Stimulated activated CD4-positive, alpha-beta T cell treated with anti-CD3 and anti-CD28 coated beads, Interleukin-12 subunit alpha, Interleukin-12 subunit beta, amount 100 ng/mL, for 24 hours (primary cell): ENCODE results near the gene EVC2.

Source experiments
- DNase-seq, 2 experiments: peaks; one replicate each; pipeline ENCODE4 v3.0.0-alpha.2; 2020; ENCODE audit warnings: low read depth in 2 of 2

The EVC2 gene, protein sequence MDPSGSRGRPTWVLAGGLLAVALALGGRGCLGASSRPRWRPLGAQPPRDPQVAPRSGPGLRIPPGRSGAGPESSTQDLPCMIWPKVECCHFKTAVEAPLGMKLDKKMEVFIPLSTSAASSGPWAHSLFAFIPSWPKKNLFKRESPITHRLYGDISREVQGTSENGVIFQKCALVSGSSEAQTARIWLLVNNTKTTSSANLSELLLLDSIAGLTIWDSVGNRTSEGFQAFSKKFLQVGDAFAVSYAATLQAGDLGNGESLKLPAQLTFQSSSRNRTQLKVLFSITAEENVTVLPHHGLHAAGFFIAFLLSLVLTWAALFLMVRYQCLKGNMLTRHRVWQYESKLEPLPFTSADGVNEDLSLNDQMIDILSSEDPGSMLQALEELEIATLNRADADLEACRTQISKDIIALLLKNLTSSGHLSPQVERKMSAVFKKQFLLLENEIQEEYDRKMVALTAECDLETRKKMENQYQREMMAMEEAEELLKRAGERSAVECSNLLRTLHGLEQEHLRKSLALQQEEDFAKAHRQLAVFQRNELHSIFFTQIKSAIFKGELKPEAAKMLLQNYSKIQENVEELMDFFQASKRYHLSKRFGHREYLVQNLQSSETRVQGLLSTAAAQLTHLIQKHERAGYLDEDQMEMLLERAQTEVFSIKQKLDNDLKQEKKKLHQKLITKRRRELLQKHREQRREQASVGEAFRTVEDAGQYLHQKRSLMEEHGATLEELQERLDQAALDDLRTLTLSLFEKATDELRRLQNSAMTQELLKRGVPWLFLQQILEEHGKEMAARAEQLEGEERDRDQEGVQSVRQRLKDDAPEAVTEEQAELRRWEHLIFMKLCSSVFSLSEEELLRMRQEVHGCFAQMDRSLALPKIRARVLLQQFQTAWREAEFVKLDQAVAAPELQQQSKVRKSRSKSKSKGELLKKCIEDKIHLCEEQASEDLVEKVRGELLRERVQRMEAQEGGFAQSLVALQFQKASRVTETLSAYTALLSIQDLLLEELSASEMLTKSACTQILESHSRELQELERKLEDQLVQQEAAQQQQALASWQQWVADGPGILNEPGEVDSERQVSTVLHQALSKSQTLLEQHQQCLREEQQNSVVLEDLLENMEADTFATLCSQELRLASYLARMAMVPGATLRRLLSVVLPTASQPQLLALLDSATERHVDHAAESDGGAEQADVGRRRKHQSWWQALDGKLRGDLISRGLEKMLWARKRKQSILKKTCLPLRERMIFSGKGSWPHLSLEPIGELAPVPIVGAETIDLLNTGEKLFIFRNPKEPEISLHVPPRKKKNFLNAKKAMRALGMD

DNA sequence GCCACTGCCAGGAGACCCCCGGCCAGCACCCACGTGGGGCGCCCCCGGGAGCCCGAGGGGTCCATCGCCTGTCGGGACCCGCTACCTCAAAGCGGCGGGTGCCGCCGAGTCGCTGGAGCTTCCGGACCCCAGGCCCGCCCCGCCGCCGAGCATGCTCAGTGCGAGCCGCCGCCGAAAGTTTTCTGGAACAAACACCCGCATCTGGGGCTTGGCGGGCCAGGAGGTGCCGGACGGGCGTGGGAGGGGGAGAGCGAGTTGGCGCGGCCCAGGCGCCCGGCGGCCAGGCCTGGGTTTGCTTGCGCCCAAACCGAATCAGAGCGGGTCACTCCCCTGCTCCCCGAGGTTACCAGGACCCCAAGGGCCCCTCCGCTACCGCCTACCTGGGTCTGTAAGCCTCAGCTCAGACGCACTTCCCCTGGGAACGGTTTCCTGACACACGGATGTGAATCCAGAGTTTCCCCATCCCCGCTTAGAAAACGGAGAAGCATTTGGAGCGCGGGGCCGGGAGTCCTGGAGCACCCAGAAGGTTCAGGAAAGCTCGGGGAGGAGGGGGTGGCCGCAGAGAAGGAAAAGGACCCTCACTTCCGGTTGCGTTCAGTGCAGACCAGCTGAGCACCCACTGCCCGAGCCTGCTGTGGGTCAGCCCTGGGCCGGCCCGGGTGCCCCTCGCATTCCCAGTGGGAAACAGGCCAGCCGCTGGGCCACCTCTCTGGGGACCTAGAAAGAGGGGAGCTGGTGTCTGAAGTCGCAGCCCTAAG lies at the start of gene EVC2:
EVC2 (minus strand) TSS at position 111 of the 758 bp plus-strand sequence; CDS start at position 65, 46 bp downstream.
- no peak for DNase-seq

GRCh38 chr4:5757954-5758353 lies 49.6 kb upstream of the EVC2 start:
- DNase-seq, result no peak

- DNase-seq, result no peak
These were observed 49.2 kb upstream of the EVC2 start for GRCh38 chr4:5757536-5757935.

GRCh38 chr4:5757091-5757490 lies 48.7 kb upstream of the EVC2 start:
- no peak for DNase-seq

- no peak for DNase-seq
These were observed 47.9 kb upstream of the EVC2 start for GRCh38 chr4:5756271-5756670.

- no peak for DNase-seq
These were observed 47.3 kb upstream of the EVC2 start for GRCh38 chr4:5755679-5756078.

DNA sequence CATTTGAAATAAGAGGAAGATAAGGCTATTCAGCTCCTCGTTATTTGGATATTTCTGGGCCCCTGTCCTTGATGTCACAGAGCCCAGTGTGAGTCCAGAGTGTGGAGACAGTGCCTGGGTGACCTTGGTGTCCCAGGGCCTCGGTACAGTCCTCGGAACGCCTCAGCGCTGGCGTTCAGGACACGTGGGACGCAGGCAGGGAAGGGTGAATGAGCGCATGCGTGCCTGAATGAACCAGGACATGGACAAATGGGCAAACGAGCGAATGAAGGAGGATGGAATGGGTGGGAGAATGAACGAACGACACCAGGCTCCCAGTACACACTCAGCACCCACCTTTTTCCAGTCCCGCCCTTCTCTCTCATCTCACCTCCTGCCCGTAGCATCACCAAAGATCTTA lies 46.8 kb upstream of the EVC2 start:
- no peak for DNase-seq

GRCh38 chr4:5754529-5754881 lies 46.1 kb upstream of the EVC2 start:
- DNase-seq, result no peak

- no peak for DNase-seq
These were observed 45.6 kb upstream of the EVC2 start for GRCh38 chr4:5753766-5754528.

DNA sequence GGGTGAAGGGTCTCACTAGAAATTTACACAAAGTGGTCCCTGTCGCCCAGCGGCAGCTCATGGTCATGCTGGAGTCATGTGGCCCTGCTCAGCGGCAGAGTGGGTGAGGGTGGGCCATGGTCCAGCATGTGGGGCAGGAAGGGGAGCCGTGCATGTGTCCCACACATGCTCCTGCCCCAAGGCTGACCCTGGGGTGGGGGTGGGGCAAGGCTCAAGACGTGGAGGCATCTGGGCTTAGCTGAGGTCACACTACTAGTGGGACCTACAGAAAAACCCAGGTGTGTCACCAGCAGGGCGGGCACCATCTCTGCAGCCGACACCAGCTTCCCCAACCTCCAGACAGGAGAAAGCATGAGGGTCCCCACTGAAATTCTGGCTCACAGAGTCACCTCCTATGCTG lies 45.0 kb upstream of the EVC2 start:
- no peak for DNase-seq

DNA sequence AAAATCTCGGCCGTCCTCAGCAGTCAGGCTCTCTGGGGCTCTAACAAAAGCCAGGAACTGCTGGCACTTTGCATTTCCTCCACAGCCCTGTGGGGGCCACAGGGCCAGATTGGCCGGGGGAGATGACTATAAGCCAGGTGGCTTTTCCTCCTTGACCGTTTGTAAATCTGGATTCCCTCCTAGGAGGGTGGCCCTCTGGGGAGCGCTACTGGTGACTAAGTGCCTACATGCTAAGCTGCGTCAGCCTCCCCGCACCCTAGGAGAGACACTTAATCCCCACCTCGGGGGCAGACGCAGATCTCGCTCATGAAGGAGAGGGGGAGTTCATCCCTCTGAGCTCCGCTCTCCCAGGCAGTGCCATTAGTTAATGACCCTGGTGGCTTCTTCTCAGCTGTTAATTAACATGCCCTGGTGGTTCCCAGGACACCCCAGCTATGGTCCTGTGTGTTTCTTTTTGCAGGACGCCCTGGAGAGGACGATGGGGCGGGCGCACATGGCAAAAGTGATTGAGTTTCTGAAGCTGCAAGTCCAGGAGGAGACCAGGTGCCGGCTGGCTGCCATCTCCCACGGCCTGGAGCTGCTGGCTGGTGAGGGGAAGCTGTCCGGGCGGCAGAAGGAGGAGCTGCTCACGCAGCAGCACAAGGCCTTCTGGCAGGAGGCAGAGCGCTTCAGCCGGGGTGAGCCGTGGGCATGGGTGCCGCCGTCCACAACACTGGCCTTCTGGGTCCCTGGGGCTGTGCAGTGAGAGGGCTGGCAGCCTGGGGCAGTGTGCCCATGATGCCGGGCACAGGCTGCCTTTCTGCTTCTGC lies 44.2 kb upstream of the EVC2 start:
- no peak for DNase-seq

DNA sequence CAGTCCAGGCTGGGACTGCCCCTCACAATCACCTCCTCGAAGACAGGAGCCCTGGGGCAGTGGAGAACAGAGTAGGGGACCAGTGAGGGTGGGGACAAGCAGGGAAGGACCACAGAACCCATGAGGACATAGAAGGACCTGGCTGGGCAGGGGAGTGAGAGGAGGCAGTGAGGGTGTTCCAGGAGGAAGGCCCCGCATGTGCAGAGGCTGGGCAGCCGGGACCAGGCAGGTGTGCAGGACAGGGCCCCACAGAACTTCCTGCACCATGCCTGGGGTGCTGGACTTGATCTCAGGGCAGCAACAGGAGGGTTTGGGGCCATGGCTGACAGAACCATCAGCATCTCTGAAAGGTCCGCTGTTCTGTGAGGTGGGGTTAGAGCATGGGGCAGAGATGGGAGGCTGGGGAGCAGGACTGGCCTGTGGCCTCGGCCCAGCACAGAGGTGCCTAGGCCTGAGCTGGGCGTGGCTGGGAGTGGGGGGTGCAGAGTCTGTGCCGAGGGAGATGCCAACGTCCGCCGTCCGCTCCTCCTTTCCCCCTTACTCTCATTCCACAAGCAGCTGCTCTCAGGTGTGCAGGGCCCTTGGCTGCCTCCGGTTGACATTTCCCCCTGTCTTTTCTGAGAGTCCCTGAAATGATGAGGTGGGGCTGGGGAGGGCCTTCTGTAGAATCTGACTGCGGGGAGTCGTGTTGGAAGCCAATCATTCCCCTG lies 43.5 kb upstream of the EVC2 start:
- no peak for DNase-seq

- DNase-seq, result no peak
These were observed 42.7 kb upstream of the EVC2 start for GRCh38 chr4:5750946-5751665.

DNA sequence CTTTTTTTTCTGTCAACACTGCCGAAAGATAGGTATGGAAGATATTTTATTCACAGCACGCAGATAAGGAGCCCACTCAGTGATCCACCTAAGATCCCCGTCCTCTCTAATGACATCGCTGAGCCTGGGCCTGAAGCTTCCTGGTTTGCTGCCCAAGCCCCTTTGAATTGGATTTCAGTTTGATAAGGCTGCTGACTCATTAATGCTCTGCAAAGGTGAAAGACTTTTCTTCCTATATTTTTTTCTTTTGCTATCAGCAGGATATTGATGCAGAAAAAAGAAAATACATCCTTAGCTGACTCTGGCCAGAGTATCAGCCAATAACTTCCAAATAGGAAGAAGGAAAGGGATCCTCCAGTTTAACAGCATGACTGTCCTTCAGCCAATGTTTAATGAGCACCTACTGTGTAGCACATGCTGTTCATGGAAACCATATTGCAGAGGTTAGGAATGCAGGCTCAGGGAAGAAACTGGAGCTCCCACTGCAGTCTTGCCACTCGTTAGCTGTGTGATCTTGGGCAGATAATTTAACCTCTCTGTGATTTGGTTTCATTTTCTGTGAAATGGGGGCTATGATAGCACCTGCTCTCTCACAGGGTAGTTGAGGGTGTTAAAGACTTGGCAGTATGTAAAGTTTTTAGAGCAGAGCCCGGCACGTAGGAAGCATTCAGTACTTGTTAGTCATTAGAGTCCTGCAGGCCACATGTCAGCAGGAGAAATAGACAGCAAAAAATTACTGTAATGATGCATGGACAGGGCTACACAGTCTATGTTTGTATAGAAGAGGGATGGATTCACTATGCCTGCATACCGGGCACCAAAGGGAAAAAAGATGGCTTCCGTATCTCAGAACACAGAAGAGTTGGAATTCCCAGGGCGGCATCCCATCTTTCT lies 41.9 kb upstream of the EVC2 start:
- DNase-seq, result no peak

- DNase-seq, result no peak
These were observed 41.2 kb upstream of the EVC2 start for GRCh38 chr4:5749568-5749967.

DNA sequence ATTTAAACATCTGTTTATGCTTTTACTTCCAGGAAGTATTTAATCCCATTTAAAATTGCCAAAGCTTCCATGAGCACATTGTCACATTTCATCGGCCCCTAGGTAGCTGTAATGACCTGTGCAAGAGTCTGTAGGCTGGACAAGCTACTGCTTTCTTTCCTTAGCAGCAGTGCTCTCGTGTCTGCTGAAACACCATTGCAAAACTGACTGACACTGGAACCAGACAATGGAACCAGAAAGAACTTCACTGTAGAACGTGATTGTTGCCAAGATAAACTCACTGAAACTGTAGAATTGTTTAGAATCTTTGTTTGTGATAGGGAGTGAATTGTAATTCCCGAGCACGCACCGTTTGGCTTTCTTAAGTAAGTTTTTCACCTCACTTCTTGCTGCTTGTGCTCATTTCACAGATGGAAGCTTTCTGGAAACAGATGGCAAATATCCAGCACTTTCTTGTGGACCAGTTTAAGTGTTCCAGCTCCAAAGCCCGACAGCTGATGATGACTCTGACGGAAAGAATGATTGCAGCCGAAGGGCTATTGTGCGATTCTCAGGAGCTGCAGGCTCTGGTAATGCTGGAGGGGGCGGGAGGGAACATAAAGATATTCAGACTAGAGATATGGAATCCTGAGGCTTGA lies 39.5 kb upstream of the EVC2 start:
- no peak for DNase-seq
